Stimulated activated CD8-positive, alpha-beta memory T cell treated with anti-CD3 and anti-CD28 coated beads, Interleukin-4, amount 100 ng/mL, for 4 hours (primary cell): ENCODE data around the gene EFL1.

Experiments
- DNase-seq, 2 donors: peaks; one replicate each; pipeline ENCODE4 v3.0.0-alpha.2; 2020; ENCODE audit warnings: low read depth in 2 of 2, low spot score in 1 of 2

EFL1 gene

GRCh38 chr15:82127581-82127980 lies 135.0 kb downstream of the EFL1 start:
- no peak for DNase-seq

DNA sequence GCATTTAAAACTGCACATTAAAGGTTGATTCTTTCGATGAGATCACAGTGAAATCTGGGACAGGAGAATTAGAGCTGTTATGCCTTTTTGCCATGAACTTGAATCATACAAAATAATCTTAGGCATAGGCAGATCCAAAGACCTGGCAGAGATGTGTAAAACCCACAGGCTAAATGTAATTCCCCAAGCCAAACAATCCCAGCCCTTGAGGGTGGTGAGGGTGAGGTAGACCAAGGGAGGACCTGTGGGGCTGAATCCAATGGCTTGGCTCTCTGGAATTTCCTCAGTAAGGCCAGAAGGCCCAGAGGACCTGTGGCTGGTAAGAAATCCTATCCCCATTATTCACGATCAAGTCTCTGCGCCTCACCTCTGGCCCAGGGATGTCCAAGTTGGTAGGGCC lies 136.2 kb downstream of the EFL1 start:
- DNase-seq, result no peak

DNA sequence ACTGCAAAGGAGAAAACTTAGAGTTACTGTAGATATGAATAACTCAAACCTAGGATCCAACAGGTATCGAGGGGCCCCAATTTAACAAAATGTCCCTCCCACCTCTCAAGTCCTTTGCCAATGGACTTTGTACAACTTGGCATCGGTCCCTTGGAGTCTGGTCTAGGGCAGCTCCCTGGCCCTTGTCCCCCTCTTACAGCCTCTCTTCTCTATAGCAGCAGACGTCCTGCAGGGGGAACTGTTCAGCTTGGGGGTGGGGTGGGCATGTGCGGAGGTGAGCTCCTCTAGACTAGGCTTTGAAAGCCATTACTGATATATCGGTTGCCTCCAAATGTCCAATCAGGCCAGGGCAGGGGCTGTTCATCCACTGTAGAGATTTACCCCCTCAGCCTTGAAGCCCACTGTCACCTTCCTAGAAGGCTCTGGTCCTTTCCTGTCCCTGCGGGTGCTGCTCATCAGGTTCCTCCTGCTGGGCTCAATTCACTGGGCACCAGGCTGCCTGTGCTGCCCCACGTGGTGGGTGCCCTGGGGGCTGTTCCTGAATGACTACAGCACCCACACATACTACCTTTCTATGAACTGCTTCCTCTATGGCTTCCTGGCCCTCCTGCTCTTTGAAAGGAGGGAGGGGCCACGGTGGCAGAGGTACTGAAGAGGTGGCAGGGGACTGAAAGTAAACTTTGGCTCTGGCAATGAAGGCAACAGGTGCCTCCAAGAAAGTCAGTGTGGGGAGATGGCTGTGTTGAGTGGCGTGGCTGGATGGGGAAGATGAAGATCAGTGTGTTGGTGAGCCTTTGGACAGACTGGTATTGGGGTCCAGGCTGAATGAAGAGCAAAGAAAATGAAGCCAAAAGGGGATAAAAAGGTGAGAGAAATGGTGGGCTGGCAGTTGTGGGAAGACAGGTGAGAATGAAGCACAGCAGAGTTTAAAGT lies 137.9 kb downstream of the EFL1 start:
- no peak for DNase-seq

DNA sequence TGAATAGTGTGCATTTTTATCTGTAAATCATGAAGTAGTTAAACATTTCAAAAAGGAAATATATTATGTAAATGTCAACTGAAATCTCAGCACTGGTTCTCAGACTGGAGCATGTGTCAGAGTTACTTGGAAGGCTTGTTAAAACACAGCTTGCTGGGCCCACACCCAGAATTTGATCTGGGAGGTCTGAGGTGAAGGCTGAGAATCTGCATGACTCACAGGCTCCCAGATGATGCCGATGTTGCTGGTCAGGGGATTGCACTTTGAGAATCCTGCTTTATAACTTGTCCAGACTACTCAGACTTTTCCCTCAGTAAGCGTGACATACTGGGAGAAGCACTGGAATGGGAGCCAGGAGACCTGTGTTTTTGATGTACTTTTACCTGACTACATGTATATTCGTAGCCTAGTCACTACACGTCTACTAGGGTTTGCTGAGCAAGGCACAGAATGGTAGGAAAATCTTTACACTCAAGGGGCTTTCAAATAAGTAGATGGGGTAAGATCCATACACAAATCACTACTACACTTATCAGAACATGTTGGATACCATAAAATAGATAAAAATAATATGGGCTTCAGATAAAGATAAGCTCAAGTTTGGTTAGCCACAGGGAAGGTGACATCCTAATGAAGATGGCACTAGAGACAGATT lies 139.7 kb downstream of the EFL1 start:
- no peak for DNase-seq

GRCh38 chr15:82118040-82118439 lies 144.5 kb downstream of the EFL1 start:
- DNase-seq, result no peak

GRCh38 chr15:82117296-82117695 lies 145.2 kb downstream of the EFL1 start:
- DNase-seq, result no peak

DNA sequence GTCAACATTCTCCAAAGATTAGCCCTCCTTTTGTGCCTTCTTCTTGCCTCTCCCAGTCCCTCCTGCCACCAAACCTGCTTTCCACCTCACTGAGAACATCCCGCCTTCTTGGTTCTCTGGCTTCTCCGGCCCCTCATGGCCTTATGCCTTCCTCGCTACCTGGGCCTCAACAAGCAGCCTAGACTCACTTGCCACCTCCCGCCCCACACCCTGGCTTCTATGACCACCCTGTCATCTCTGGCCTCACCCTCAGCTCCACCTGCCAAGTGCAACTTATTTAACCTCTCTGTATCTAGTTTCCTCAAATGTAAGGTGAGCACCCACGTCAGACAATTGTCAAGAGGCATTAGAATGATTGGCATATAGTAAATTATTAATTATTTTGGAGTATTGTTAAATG lies 147.9 kb downstream of the EFL1 start:
- DNase-seq, result no peak

GRCh38 chr15:82113106-82113715 lies 149.3 kb downstream of the EFL1 start:
- no peak for DNase-seq

DNA sequence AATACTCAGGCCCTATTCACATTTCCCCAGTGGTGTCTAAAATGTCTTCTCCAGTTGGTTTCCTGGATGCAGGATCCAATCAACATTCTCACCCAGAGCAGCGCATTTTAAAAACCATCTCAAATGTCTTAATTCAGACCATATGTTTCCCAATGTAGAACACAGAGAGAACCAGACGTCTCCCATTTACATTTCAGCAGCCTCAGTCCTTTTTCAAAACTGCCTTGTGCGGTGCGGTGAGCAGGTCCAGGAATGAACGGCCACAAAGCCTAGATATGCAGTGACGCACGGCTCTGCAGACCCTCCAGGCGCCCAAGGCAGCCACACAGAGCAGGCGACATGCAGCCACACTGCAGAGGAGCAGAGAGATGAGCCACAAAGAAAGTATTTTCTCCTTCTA lies 150.6 kb downstream of the EFL1 start:
- DNase-seq, result no peak

DNA sequence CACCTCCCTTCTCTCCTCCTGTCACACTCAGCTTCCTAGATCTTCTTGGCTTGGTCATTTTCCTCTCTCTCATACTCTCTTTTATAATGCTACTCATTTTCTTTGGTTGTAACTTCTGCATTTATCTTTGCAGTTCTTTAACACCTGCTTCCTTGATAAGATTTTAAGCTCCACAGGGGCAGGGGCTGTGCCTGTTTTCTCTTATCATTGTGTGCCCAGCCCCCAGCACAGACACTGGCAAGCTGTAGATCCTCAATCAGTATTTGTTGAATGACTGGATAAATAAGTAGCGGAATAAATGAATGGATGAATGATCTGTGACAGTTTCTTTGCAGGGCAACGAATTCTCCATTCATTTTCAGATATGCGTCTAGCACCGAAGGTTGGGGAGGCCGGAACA lies 152.4 kb downstream of the EFL1 start:
- no peak for DNase-seq

DNA sequence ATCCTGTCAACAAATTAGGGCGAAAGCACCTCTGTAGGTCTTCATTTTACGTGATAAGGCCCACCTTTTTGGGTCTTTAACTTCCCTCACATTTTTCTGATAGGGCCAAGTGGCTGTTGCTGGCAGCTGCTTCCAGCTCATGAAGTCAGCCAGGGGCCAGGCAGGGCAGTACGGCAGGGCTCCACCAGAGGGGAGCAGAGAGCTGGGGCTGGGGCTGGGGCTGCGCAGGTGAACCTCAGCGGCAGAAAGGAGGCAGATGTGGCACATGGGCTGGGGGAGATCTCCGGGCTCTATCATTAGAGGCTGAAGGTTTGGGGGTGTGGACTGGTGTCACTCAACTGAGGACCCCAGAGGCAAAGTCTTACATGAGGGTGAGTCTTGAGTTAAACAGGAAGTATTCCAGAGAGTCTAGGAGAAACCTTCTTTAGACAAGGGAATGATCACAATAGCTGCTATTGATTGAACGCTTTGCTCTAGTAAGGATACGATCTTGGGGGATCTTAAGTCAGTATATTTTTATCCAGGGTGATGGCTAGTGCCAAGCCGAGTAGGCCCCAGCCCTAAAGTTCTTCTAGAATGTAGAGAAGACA lies 153.9 kb downstream of the EFL1 start:
- DNase-seq, result peak in 1 of 2 donors; percentile 47

GRCh38 chr15:82106679-82107078 lies 155.9 kb downstream of the EFL1 start:
- no peak for DNase-seq

DNA sequence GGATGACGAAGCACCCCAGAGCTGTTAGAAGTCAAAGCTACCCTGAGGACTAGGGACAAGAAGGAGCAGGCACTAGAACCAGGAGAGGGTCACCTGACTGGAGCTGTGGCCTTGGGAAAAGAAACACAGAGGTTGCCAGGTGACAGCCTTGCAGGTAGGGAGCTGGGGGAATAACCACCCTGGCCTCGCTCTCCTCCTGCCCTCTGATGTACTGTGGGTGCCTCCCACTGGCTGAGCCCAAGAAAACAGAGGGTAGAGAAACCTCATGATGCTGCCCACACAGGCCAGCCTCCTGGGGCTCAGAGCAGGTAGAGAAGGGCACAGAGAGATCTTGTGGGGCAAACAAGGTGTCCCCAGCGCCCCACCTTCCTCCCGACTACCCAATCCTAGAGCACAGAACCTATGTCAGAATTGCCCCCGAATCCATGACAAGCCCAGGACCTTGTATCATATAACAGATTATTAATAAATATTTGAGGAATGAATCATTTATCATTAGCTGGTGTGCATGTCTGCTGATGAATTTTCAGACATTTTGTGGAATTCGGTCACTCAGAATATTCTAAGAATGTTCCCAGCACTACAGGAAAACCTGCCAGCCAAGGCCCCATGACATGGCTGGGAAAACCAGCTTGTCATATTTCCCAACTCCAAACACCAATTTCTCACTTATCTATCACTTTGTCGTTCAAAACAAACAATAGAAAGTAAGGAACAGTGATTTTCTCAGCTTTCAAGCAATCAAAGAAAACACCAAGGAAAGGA lies 156.9 kb downstream of the EFL1 start:
- no peak for DNase-seq

DNA sequence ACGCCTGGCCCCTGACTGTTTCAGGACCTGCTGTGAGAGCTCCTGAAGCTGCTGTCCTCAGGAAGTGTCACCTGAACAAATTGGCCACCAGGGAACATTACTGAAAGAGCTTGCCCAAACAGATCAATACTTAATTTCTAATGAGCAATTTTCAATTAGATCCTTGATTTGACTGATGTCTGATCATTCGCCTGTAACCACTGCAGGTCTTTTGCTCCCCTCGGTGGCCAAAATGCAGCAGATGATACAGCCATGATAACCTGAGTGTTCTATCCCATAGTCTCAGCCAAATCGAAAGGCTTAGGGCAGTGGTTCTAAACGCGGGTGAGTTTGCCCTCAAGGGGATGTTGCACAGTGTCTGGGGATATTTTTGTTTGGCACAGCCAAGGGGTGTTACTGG lies 159.1 kb downstream of the EFL1 start:
- DNase-seq, result no peak

GRCh38 chr15:82100111-82100929 lies 162.2 kb downstream of the EFL1 start:
- no peak for DNase-seq

GRCh38 chr15:82098674-82099073 lies 163.9 kb downstream of the EFL1 start:
- no peak for DNase-seq

GRCh38 chr15:82095803-82096202 lies 166.7 kb downstream of the EFL1 start:
- no peak for DNase-seq

DNA sequence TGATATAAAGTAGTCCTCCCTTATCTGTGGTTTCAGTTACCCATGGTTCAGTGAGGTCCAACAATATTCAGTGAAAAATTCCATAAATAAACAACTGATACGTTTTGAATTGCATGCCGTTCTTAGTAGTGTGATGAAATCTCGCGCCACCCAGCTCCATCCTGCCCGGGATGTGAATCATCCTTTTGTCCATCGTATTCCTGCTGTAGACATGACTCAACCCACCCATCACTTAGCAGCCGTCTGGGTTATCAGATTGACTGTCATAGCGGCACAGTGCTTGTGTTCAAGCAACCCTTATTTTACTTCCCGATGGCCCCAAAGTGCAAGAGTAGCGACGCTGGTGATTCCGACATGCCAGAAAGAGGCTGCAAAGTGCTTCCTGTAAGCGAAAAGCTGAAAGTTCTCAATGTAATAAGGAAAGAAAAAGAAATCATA lies 168.7 kb downstream of the EFL1 start:
- no peak for DNase-seq

GRCh38 chr15:82093325-82093724 lies 169.2 kb downstream of the EFL1 start:
- no peak for DNase-seq

GRCh38 chr15:82091636-82092140 lies 170.8 kb downstream of the EFL1 start:
- no peak for DNase-seq
